ENCODE measurements around the gene COL6A2.

COL6A2 gene

GRCh38 chr21:46115441-46116188, 17.7 kb downstream of the COL6A2 start:
- no peak for DNase-seq

DNA sequence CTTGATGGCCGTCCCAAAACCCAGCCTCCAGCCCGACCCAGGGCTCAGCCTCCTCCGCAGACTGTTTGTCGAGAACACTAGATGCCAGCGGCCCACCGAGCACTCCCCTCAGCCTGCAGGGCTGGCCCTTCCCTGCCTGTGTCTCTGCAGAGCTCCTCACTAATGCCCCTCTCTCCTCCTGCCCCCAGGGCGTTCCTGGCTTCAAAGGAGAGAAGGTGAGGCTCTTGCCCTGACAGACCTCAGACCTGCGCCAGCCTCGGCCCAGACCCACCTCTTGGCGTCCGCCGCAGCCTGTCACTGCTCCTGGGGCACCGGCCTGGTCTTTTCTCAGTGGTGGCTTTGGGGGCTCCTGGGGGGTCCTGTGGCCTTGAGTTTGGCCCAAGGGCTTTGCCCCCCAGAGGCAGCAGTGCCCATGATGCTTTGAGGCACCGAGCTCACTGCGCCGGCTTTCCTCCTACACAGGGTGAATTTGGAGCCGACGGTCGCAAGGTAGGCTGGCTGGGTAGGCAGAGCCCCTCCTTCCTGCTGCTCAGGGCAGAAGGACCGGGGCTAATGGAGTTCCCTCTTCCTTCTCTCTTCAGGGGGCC, 18.4 kb downstream of the COL6A2 start:
- DNase-seq, result no peak

- no peak for DNase-seq
These were observed 19.1 kb downstream of the COL6A2 start for GRCh38 chr21:46116776-46117585.

- DNase-seq, result no peak
These were observed 19.8 kb downstream of the COL6A2 start for GRCh38 chr21:46117586-46118315.

DNA sequence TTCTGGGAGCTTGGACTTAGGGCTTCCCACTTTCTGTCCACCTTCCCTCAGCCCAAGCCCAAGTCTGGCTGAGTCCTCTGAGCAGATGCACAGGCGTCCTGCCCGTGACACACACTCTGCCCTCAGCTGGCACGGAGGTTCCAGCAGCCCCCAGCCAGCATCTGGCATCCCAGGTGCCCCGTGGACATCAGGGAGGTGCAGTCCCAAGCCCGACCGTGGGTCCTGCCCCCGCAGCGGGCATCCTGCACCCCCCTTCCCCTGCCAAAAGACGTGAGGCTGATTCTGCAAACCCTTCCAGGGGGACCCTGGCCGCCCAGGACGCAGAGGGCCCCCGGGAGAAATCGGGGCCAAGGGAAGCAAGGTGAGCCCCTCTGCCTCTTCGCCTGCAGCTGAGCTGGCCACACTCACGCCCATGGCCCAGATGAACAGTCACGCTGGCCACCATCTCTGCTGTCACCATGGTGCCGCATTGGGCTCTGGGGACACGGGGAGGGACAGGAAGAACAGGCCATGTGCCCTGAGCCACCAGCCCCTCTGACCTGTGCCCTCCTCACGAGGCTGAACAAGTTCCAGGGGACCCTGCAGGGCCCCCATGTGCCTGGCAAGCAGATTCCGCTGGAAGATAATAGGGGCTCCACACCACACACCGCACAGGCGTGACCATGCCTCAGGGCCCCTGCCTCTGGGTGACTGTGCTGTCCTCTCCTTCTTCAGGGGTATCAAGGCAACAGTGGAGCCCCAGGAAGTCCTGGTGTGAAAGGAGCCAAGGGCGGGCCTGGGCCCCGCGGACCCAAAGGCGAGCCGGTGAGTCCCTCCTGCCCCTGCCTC, 20.6 kb downstream of the COL6A2 start:
- DNase-seq, result no peak

GRCh38 chr21:46119144-46119636, 21.3 kb downstream of the COL6A2 start:
- no peak for DNase-seq

- no peak for DNase-seq
These were observed 21.8 kb downstream of the COL6A2 start for GRCh38 chr21:46119637-46120271.

- DNase-seq, result no peak
These were observed 22.7 kb downstream of the COL6A2 start for GRCh38 chr21:46120301-46121285.

- DNase-seq, result no peak
These were observed 23.6 kb downstream of the COL6A2 start for GRCh38 chr21:46121286-46122221.

GRCh38 chr21:46122237-46122671, 24.3 kb downstream of the COL6A2 start:
- DNase-seq, result no peak

- DNase-seq, result no peak
These were observed 25.1 kb downstream of the COL6A2 start for GRCh38 chr21:46122758-46123683.

DNA sequence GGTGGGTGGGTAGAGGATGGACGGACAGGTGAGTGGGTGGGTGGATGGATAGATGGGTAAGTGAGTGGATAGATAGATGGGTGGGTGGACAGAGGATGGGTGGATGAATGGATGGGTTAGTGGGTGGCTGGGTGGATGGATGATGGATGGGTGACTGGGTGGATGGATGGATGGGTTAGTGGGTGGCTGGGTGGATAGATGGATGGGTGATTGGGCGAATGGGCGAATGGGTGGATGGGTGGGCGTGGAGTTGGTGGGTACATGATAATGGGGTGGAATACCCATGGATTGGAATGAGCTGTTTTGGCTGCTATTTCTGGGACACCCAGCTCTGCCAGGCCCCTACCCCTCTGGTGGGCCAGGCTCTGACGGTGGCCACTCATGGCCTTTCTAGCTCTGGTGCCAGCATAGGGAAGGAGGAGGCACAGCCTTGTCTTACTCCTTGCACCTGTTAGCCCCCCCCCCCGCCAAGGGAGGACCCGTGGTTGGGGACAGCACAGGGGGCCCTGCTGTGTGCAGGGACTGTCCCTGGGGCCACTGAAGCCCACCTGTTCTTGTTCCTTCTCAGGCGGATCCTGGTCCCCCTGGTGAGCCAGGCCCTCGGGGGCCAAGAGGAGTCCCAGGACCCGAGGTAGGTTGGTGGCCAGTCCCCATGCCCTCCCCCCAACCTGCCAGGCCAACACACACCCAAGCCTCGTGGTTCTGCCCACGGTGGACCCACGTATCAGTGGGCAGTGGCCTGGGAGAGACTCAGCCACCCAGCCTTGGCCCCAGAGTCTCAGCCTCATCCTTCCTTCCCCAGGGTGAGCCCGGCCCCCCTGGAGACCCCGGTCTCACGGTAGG, 26.4 kb downstream of the COL6A2 start:
- DNase-seq, result no peak

- DNase-seq, result no peak
These were observed 27.3 kb downstream of the COL6A2 start for GRCh38 chr21:46124926-46125845.

DNA sequence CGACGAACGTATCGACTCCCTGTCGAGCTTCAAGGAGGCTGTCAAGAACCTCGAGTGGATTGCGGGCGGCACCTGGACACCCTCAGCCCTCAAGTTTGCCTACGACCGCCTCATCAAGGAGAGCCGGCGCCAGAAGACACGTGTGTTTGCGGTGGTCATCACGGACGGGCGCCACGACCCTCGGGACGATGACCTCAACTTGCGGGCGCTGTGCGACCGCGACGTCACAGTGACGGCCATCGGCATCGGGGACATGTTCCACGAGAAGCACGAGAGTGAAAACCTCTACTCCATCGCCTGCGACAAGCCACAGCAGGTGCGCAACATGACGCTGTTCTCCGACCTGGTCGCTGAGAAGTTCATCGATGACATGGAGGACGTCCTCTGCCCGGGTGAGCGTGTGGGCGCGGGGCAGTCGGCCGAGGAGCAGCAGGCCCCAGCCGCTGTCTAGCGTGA, 28.0 kb downstream of the COL6A2 start:
- no peak for DNase-seq

All from NCI-H2107 (cell line).